GM10248 (cell line): ENCODE results near the gene VSTM2B.

Experiments
- CTCF ChIA-PET: fragments of 300-600 bp; sonication (Branson Sonifier 250); formaldehyde crosslinking; extraction: SDS; loops from one replicate; lab custom pipeline; 2021; ENCODE audit warnings: antibody characterized with exemption; lab: Yijun Ruan, JAX
- POLR2A ChIA-PET: fragments of 350-650 bp; sonication (Branson Sonifier 250); formaldehyde crosslinking; extraction: SDS; loops from one replicate; lab custom pipeline; 2020; ENCODE audit warnings: antibody characterized with exemption; lab: Yijun Ruan, JAX
- DNase-seq: peaks from one replicate; pipeline ENCODE4 v3.0.0; 2012; ENCODE audit errors: extremely low spot score
- TF ChIP-seq, protein P1 (sequence below): IDR thresholded peaks from 2 replicates; pipeline ENCODE4 v1.5.1; 2012; ENCODE audit warnings: mild to moderate bottlenecking, low read depth; ENCODE audit errors: extremely low read depth, missing control alignments, control extremely low read depth

The VSTM2B gene

DNA sequence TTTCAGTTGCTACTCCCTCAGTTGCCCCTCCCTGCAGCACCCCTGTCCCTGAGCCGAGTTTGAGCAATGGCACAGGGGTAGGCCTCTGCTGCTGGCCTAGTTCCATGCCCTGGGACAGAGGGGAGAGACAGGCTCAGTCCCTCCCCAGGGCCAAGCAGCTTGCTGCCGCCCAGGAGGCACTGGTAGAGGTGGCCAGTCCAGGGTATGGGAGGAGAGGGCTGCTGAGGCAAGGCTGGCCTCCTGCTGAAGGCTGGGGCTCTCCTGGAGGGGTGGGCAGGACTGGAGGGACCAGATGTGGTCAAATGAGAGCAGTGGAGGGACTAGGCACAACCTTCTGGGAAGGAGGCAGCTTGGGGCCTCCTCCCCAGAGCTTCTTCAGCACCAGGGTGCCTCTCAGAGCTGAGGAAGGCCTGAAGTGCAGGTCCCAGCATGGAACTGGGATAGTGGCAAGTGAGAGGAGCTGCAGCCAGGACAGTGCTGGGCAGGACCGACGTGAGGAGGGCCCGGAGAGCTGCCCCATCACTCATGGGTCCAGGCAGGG, 29.8 kb upstream of the VSTM2B start:
- DNase-seq = no peak
- CTCF ChIA-PET = no interaction called here
- TF ChIP-seq, protein P1, sequence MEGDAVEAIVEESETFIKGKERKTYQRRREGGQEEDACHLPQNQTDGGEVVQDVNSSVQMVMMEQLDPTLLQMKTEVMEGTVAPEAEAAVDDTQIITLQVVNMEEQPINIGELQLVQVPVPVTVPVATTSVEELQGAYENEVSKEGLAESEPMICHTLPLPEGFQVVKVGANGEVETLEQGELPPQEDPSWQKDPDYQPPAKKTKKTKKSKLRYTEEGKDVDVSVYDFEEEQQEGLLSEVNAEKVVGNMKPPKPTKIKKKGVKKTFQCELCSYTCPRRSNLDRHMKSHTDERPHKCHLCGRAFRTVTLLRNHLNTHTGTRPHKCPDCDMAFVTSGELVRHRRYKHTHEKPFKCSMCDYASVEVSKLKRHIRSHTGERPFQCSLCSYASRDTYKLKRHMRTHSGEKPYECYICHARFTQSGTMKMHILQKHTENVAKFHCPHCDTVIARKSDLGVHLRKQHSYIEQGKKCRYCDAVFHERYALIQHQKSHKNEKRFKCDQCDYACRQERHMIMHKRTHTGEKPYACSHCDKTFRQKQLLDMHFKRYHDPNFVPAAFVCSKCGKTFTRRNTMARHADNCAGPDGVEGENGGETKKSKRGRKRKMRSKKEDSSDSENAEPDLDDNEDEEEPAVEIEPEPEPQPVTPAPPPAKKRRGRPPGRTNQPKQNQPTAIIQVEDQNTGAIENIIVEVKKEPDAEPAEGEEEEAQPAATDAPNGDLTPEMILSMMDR = no peak
- POLR2A ChIA-PET = no interaction called here

- ChIA-PET CTCF (interaction anchor here (1.2 kb wide), 1 partner anchor 11 kb away, joined by 3 read pairs; no protein-coding TSS in a partner anchor), POLR2A (no interaction called here)
- TF ChIP-seq, protein P1 = no peak
- no peak for DNase-seq
These were observed 28.6 kb upstream of the VSTM2B start for GRCh38 chr19:29497241-29497640.

- CTCF ChIA-PET = interaction anchor here (1.0 to 1.2 kb wide), 3 partner anchors 9 to 12 kb away, joined by 3 read pairs; no protein-coding TSS in a partner anchor
- TF ChIP-seq, protein P1 = no peak
These were observed 27.9 kb upstream of the VSTM2B start for GRCh38 chr19:29497686-29498436.

DNA sequence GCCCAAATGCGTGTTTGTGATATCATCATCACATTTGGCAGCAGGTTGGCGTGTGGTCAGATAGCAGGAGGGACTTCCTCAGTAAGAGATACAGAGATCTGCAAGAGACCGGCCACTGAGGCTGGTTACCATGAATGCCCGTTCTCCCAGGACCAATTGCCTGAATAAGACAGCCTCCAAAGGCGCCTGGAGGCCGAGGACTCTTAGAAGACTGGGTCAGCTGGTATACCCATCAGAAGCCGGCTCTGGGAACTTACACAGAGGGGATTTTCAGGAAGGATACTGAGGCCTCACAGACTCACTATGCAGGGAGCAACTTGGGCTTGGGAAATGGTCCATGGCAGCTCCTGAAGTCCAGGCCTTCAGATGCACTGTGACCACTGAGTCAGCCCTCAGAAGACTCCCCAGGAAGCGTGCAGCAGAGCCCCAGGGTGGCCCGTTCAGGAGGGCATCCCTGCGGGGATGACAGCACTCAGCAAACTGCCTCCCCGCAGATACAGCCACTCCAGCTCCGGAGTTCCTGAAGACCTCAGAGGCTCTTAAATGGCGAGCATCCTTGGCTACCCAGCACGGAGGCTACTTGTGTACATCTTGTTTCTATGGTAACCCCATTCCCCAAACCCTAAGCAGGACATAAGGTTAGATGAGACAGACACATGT, 26.4 kb upstream of the VSTM2B start:
- DNase-seq = no peak
- POLR2A ChIA-PET = no interaction called here
- TF ChIP-seq, protein P1 = no peak
- CTCF ChIA-PET = no interaction called here

More at GRCh38 chr19:29497686-29498436, 27.9 kb upstream of the VSTM2B start:
- POLR2A ChIA-PET = no interaction called here
- DNase-seq = no peak

GRCh38 chr19:29499921-29500590, 25.7 kb upstream of the VSTM2B start:
- ChIA-PET CTCF (no interaction called here), POLR2A (no interaction called here)
- no peak for DNase-seq
- TF ChIP-seq, protein P1 = no peak
